Measurements from ENCODE around the gene CCL14. TPM values are rescaled to one million over a fixed set of nuclear protein-coding genes. Genes with fewer than 3 reads are reported as not detected.

The CCL14 gene
- total RNA-seq, 4 donors from 2014 or later: 4.2 to 19.5 (median 6.8) TPM

DNA sequence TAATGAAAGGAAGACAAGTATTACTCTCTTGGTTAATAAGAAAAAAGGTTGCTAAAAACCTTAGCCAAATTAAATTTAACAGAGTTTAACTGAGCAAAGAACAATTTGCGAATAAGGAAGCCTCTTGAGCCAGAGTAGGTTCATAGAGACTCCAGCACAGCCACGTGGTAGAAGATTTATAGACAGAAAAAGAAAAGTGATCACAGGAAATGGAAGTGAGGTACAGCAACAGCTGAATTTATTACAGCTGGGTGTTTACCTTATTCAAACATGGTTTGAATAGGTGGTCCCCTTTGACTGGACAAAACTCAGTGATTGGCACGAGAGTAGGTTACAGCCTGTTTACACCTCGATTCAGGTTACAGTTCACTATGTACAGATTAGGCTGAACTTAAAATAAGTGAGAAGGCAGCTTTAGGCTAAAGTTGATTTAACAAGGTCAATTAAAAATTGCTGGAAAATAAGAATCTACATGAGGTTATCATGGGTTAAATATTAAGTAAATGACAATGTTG lies 18.1 kb upstream of the CCL14 start:
- peak overlapping the region; percentile 31 to 58 (median 45) for H3K27ac ChIP-seq
- no peak overlapping the region for H3K4me3 ChIP-seq
- DNase-seq: no peak
- in situ Hi-C loops (cut with MboI; ENCODE audit: low pct_ligation_motif_present in 1 of 4, low pct_unique_long_range_greater_than_20kb in 1 of 4, low sequenced_read_pairs in 3 of 4) (no loop called here), intact Hi-C loops (cut with DNase I; ENCODE audit: low total_unique reads) (no loop called here)
- H3K27me3 ChIP-seq: no peaks in the 10 kb centered on the region
- 6 to 21% methylated on average over 4 of the region's 4 CpGs for WGBS, 2 donors (ENCODE audit: low coverage in 1 of 2)
- TF ChIP-seq EP300 (IDR thresholded peaks at IDR 0.05; ENCODE audit: low read depth) (no peak), POLR2AphosphoS5 (IDR thresholded peaks at IDR 0.05) (no peak), POLR2A (IDR thresholded peaks at IDR 0.05) (no peak)
- TF ChIP-seq, protein P1, sequence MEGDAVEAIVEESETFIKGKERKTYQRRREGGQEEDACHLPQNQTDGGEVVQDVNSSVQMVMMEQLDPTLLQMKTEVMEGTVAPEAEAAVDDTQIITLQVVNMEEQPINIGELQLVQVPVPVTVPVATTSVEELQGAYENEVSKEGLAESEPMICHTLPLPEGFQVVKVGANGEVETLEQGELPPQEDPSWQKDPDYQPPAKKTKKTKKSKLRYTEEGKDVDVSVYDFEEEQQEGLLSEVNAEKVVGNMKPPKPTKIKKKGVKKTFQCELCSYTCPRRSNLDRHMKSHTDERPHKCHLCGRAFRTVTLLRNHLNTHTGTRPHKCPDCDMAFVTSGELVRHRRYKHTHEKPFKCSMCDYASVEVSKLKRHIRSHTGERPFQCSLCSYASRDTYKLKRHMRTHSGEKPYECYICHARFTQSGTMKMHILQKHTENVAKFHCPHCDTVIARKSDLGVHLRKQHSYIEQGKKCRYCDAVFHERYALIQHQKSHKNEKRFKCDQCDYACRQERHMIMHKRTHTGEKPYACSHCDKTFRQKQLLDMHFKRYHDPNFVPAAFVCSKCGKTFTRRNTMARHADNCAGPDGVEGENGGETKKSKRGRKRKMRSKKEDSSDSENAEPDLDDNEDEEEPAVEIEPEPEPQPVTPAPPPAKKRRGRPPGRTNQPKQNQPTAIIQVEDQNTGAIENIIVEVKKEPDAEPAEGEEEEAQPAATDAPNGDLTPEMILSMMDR (IDR thresholded peaks at IDR 0.05): no peak
- H3K9me3 ChIP-seq: no peaks in the 10 kb centered on the region
- H3K4me1 ChIP-seq: peaks cover 0 to 29% (median 17%) of the 10 kb centered on the region in 4 donors
- H3K36me3 ChIP-seq: no peaks in the 10 kb centered on the region

- TF ChIP-seq, protein P1 (IDR thresholded peaks at IDR 0.05): no peak
- TF ChIP-seq EP300 (IDR thresholded peaks at IDR 0.05; ENCODE audit: low read depth) (no peak), POLR2A (IDR thresholded peaks at IDR 0.05) (no peak), POLR2AphosphoS5 (IDR thresholded peaks at IDR 0.05) (no peak)
- 40 to 74% methylated on average over 1 to 7 of the region's 7 CpGs for WGBS, 2 donors (ENCODE audit: low coverage in 1 of 2)
- no peak for DNase-seq
- Histone ChIP-seq H3K27ac (peak overlapping the region; percentile 75 to 87 (median 86)), H3K9me3 (no peaks in the 10 kb centered on the region), H3K4me3 (no peak overlapping the region), H3K36me3 (peaks cover 0 to 4% (median 1%) of the 10 kb centered on the region in 4 donors), H3K27me3 (no peaks in the 10 kb centered on the region), H3K4me1 (peaks cover 0 to 29% (median 17%) of the 10 kb centered on the region in 4 donors)
- in situ Hi-C loops (cut with MboI; ENCODE audit: low pct_ligation_motif_present in 1 of 4, low pct_unique_long_range_greater_than_20kb in 1 of 4, low sequenced_read_pairs in 3 of 4) (no loop called here), intact Hi-C loops (cut with DNase I; ENCODE audit: low total_unique reads) (no loop called here)
Measured at GRCh38 chr17:36002631-36003030, 16.1 kb upstream of the CCL14 start.

GRCh38 chr17:36001862-36002603 lies 15.5 kb upstream of the CCL14 start:
- no peaks in the 10 kb centered on the region for H3K27me3 ChIP-seq
- H3K4me3 ChIP-seq: peak overlapping the region in 3 of 4 donors; percentile 28 to 42 (median 32)
- WGBS, 2 donors (ENCODE audit: low coverage in 1 of 2): 35 to 70% methylated on average over 2 to 6 of the region's 6 CpGs
- intact Hi-C loops (cut with DNase I; ENCODE audit: low total_unique reads) (no loop called here), in situ Hi-C loops (cut with MboI; ENCODE audit: low pct_ligation_motif_present in 1 of 4, low pct_unique_long_range_greater_than_20kb in 1 of 4, low sequenced_read_pairs in 3 of 4) (no loop called here)
- TF ChIP-seq POLR2A (IDR thresholded peaks at IDR 0.05) (no peak), POLR2AphosphoS5 (IDR thresholded peaks at IDR 0.05) (peak in 2 of 3 donors; percentile 32 to 57), EP300 (IDR thresholded peaks at IDR 0.05; ENCODE audit: low read depth) (no peak)
- TF ChIP-seq, protein P1 (IDR thresholded peaks at IDR 0.05): no peak
- DNase-seq: peak; percentile 91
- H3K36me3 ChIP-seq: peaks cover 0 to 9% (median 3%) of the 10 kb centered on the region in 4 donors
- H3K4me1 ChIP-seq: peaks cover 0 to 29% (median 17%) of the 10 kb centered on the region in 4 donors
- no peaks in the 10 kb centered on the region for H3K9me3 ChIP-seq
- H3K27ac ChIP-seq: peak overlapping the region; percentile 75 to 87 (median 86)

DNA sequence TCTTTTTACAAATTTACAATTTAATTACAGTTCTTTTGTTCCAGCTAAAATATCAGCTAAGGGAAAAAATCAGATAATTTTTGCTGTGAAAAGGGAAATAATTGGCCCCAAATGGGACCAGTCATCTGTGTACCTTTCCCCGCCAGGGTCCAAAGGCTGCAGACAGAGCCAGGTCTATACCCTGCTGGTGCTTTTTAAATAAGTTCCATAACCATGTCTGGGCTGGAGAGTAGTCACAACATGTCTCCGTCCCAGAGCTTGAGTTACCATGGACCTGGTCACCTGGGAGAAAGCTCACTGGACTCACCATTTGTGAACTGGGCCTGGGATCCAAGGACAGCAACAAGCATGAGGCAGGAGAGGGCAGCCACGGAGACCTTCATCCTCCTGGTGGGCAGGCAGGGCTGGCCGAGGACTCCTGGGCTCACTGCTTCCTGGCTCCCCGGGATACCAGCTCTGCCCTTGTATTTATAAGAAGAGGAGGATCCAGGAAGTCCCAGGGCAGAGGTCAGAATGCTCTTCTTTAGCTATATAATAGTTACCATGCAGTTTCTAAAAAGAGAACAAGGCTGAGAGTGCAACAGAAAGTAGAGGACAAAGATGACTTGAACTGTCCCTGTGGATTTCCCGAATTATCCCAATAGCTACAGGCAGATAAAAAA lies 14.7 kb upstream of the CCL14 start, which contains the start of gene CCL15:
CCL15 (minus strand) TSS at position 444 of the 662 bp plus-strand sequence; CDS start at position 383, 61 bp downstream.
- 34 to 38% methylated on average over 1 to 6 of the region's 6 CpGs for WGBS, 2 donors (ENCODE audit: low coverage in 1 of 2)
- peak within 1 kb of the TSS in 3 of 4 donors; percentile 28 to 42 (median 32) for H3K4me3 ChIP-seq

More for the DNA sequence above, 14.7 kb upstream of the CCL14 start, which contains the start of gene CCL15:
- in situ Hi-C loops (cut with MboI; ENCODE audit: low pct_ligation_motif_present in 1 of 4, low pct_unique_long_range_greater_than_20kb in 1 of 4, low sequenced_read_pairs in 3 of 4): no loop called here
- peak; percentile 64 for DNase-seq
- peak; percentile 89 for TF ChIP-seq POLR2A (IDR thresholded peaks at IDR 0.05)
- TF ChIP-seq POLR2AphosphoS5 (IDR thresholded peaks at IDR 0.05): peak in 2 of 3 donors; percentile 72 to 80
- no peak for TF ChIP-seq EP300 (IDR thresholded peaks at IDR 0.05; ENCODE audit: low read depth)
- TF ChIP-seq, protein P1 (IDR thresholded peaks at IDR 0.05): peak in 1 of 5 experiments; percentile 40
- Histone ChIP-seq H3K27ac (peak within 1 kb of the TSS; percentile 75 to 87 (median 86)), H3K4me1 (peaks cover 0 to 29% (median 17%) of the 10 kb centered on the region in 4 donors), H3K27me3 (no peaks in the 10 kb centered on the region), H3K9me3 (no peaks in the 10 kb centered on the region), H3K36me3 (peaks cover 0 to 10% (median 3%) of the 10 kb centered on the region in 4 donors)
- intact Hi-C loops (cut with DNase I; ENCODE audit: low total_unique reads): no loop called here
